Measurements from ENCODE around the gene CCL1.
"Not testable (repeated sequence)": the region's sequence is repeated elsewhere in the genome, so short reads cannot be mapped to it uniquely, and the experiment has no call there.

DNA sequence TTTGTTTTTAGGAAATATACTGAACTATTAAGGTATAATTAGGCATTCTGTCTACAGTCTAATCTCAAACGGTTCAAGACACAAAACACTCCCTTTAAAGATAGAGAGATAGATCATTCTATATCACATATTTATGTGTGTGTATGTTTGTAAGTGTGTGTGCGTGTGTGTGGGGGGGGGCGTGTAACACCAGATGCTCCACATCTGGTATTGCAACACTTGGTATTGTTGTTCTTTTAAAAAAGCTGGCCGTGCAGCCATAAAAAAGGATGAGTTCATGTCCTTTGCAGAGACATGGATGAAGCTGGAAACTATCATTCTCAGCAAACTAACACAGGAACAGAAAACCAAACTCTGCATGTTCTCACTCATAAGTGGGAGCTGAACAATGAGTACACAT lies 35.5 kb downstream of the CCL1 start:
- not testable (repeated sequence) for TF ChIP-seq EP300, POLR2A (IDR thresholded peaks at IDR 0.05)
- TF ChIP-seq, protein P1, sequence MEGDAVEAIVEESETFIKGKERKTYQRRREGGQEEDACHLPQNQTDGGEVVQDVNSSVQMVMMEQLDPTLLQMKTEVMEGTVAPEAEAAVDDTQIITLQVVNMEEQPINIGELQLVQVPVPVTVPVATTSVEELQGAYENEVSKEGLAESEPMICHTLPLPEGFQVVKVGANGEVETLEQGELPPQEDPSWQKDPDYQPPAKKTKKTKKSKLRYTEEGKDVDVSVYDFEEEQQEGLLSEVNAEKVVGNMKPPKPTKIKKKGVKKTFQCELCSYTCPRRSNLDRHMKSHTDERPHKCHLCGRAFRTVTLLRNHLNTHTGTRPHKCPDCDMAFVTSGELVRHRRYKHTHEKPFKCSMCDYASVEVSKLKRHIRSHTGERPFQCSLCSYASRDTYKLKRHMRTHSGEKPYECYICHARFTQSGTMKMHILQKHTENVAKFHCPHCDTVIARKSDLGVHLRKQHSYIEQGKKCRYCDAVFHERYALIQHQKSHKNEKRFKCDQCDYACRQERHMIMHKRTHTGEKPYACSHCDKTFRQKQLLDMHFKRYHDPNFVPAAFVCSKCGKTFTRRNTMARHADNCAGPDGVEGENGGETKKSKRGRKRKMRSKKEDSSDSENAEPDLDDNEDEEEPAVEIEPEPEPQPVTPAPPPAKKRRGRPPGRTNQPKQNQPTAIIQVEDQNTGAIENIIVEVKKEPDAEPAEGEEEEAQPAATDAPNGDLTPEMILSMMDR (IDR thresholded peaks at IDR 0.05): not testable (repeated sequence)
- peak; percentile 62 for TF ChIP-seq POLR2AphosphoS5 (IDR thresholded peaks at IDR 0.05)
